GM12878 (cell line): ENCODE results near the gene C19orf12.

Experiments
- CREB1 ChIP-seq: IDR thresholded peaks from 2 replicates; pipeline ENCODE4 v1.6.1; 2012; ENCODE audit warnings: low read depth, mild to moderate bottlenecking, inconsistent platforms
- CTCF ChIP-seq, 3 experiments: IDR thresholded peaks in 2 of 3; conservative IDR thresholded peaks in 1 of 3; 2 replicates each; pipeline ENCODE4 v1.5.1; 2011; ENCODE audit warnings: low read depth in 3 of 3, low read length in 3 of 3, mild to moderate bottlenecking in 3 of 3, control low read depth in 2 of 3, moderate library complexity in 2 of 3, inconsistent platforms in 1 of 3, mixed read lengths in 1 of 3; ENCODE audit not compliant: control insufficient read depth in 2 of 3, insufficient read depth in 1 of 3; ENCODE audit errors: extremely low read depth in 1 of 3
- IRF4 ChIP-seq: IDR thresholded peaks from 2 replicates; pipeline ENCODE4 v1.6.1; 2011; ENCODE audit warnings: low read depth, low read length
- KDM1A ChIP-seq: fragments of 200-600 bp; sonication (generic); IDR thresholded peaks from 2 replicates; pipeline ENCODE4 v1.6.1; 2016; ENCODE audit warnings: borderline replicate concordance
- MLLT1 ChIP-seq: fragments of 450-650 bp; IDR thresholded peaks from 2 replicates; pipeline ENCODE4 v1.6.1; 2016; ENCODE audit warnings: mild to moderate bottlenecking
- PAX5 ChIP-seq: IDR thresholded peaks from 2 replicates; pipeline ENCODE4 v1.6.1; 2011; ENCODE audit warnings: low read depth, low read length, borderline replicate concordance
- POLR2A ChIP-seq: IDR thresholded peaks from 2 replicates; pipeline ENCODE4 v1.6.1; 2011; ENCODE audit warnings: low read depth, mild to moderate bottlenecking, low read length
- POLR2AphosphoS5 ChIP-seq: IDR thresholded peaks from 2 replicates; pipeline ENCODE4 v1.6.1; 2011; ENCODE audit warnings: mild to moderate bottlenecking, low read length, inconsistent platforms
- RAD21 ChIP-seq: IDR thresholded peaks from 2 replicates; pipeline ENCODE4 v1.6.1; 2011; ENCODE audit warnings: mild to moderate bottlenecking, low read depth, low read length, moderate library complexity; ENCODE audit not compliant: insufficient read depth
- RB1 ChIP-seq: fragments of 450-650 bp; formaldehyde crosslinking; IDR thresholded peaks from 2 replicates; pipeline ENCODE4 v1.6.1; 2017; ENCODE audit warnings: mild to moderate bottlenecking, borderline replicate concordance
- SREBF2 ChIP-seq: IDR thresholded peaks from 2 replicates; pipeline ENCODE4 v1.6.1; 2012; ENCODE audit warnings: mild to moderate bottlenecking, low read length
- TCF12 ChIP-seq: IDR thresholded peaks from 2 replicates; pipeline ENCODE4 v1.6.1; 2011; ENCODE audit warnings: low read depth, mild to moderate bottlenecking, low read length

GRCh38 chr19:29651622-29652394 is 63.3 kb downstream of the C19orf12 start:
- TF ChIP-seq CTCF (IDR thresholded peaks at IDR 0.05 in 2 of 3, conservative IDR thresholded peaks at IDR 0.05 in 1 of 3; ENCODE audit: control insufficient read depth in 2 of 3, extremely low read depth in 1 of 3, insufficient read depth in 1 of 3, low read depth in 3 of 3, low read length in 3 of 3) (no peak), KDM1A (no peak), SREBF2 (no peak), IRF4 (no peak), PAX5 (no peak), RAD21 (no peak), CREB1 (no peak), POLR2AphosphoS5 (no peak), TCF12 (no peak), MLLT1 (no peak), POLR2A (no peak), RB1 (no peak)
